HUES6 (cell line): ENCODE data around the gene TMEM106B.

ENCODE experiments used
- H3K27ac ChIP-seq: 2 replicates; pipeline ENCODE4 v1.7.0; 2013; ENCODE audit warnings: low read depth, mild to moderate bottlenecking, low read length, inconsistent platforms
- H3K27me3 ChIP-seq: 2 replicates; pipeline ENCODE4 v1.6.1; 2013; ENCODE audit warnings: low read length; ENCODE audit not compliant: control insufficient read depth, insufficient read depth
- H3K36me3 ChIP-seq: 2 replicates; pipeline ENCODE4 v1.6.1; 2013; ENCODE audit warnings: low read length; ENCODE audit not compliant: control insufficient read depth, insufficient read depth
- H3K4me1 ChIP-seq: 2 replicates; pipeline ENCODE4 v1.6.1; 2013; ENCODE audit warnings: low read length; ENCODE audit not compliant: control insufficient read depth, insufficient read depth
- H3K4me3 ChIP-seq: 2 replicates; pipeline ENCODE4 v1.5.1; 2013; ENCODE audit warnings: low read depth, low read length
- H3K9ac ChIP-seq: one replicate; pipeline ENCODE4 v1.6.1; 2013; ENCODE audit warnings: mild to moderate bottlenecking, low read length
- H3K9me3 ChIP-seq: 2 replicates; pipeline ENCODE4 v1.6.1; 2013; ENCODE audit warnings: low read depth, low read length; ENCODE audit not compliant: control insufficient read depth, insufficient read depth

Gene TMEM106B

GRCh38 chr7:12257582-12257981 is 46.5 kb downstream of the TMEM106B start:
- no peaks in the 10 kb centered on the region for H3K36me3 ChIP-seq
- no peak overlapping the region for H3K27ac ChIP-seq
- no peak overlapping the region for H3K9ac ChIP-seq
- no peaks in the 10 kb centered on the region for H3K9me3 ChIP-seq
- H3K4me3 ChIP-seq = no peak overlapping the region
- H3K27me3 ChIP-seq = no peaks in the 10 kb centered on the region
- H3K4me1 ChIP-seq = no peaks in the 10 kb centered on the region

DNA sequence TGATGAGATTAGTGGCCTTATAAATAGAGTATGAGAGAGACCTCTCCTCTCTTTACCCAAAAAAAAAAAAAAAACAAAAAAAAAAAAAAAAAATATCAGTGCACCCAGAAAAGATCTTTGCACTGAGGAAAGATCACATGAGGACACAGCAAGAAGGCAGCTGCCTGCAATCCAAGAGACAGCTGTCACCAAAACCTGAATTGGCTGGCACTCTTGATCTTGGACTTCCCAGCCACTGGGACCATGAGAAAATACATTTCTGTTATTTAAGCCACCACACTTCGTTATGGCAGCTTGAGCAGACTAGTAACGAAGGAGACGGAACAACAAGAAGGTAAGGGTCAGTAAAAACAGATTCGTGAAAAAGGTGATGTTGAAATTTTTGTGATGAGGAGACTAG is 47.0 kb downstream of the TMEM106B start:
- Histone ChIP-seq H3K4me1 (no peaks in the 10 kb centered on the region), H3K4me3 (no peak overlapping the region), H3K36me3 (no peaks in the 10 kb centered on the region), H3K27ac (no peak overlapping the region), H3K9ac (no peak overlapping the region), H3K27me3 (no peaks in the 10 kb centered on the region), H3K9me3 (no peaks in the 10 kb centered on the region)

DNA sequence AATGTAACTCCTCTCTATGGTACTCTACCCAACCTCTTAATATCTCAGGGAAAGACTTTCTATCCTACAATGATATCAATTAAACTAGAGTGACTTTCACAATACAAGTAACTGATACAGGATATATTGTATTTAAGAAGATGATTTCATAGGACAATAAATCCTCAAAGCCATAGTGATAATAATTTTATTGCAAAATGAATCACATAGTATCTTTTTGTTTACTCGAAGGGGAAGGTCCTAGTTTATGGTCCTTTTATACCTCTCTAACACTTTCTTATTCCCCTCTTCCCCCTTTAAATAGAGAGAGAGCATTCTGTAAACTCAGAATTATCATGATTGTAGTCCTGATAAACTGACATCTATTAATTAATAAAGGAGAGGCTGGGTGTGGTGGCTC is 56.4 kb downstream of the TMEM106B start:
- H3K9me3 ChIP-seq = no peaks in the 10 kb centered on the region
- H3K9ac ChIP-seq = no peak overlapping the region
- H3K27ac ChIP-seq = no peak overlapping the region
- H3K4me1 ChIP-seq = no peaks in the 10 kb centered on the region
- H3K4me3 ChIP-seq = no peak overlapping the region
- no peaks in the 10 kb centered on the region for H3K36me3 ChIP-seq
- H3K27me3 ChIP-seq = no peaks in the 10 kb centered on the region

DNA sequence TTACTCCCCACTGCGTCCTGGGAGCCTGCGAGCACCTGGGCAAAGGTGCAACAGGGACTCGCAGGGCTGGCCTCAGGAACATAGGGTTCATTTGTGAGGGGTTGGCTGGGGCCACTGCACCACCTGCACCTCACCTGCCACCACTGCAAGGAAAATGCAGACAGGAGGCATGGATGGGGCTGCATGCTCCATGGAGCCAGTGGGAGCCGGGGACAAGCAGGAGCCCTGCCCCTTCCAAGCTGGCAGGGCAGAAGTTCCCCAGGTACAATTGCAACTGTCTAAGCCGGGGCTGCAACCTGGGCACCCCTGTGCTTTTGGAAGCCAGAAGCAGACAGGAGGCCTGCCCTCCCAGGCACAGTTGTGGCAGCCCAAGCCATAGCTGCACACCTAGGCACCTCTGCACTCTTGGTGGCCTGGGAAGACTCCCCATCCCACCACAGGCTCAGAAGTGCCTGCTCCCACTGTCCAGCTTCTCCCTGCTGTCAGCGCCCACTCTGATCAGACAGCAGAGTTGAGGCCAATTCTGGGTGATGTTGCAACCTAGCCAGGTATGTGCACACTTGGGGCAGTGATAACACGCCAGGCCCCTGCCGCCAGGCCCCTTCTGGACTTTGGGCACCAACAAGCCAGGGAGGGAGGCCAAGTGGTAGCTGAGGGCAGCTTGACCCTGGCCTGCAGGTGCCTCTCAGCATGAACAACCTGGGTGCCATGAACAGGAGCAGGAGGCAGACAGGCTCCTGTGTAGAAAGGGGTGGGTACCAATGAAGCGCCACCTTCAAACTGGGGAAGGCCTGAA is 58.2 kb downstream of the TMEM106B start:
- no peak overlapping the region for H3K9ac ChIP-seq
- no peaks in the 10 kb centered on the region for H3K4me1 ChIP-seq
- H3K36me3 ChIP-seq = no peaks in the 10 kb centered on the region
- H3K9me3 ChIP-seq = no peaks in the 10 kb centered on the region
- H3K27ac ChIP-seq = no peak overlapping the region
- no peaks in the 10 kb centered on the region for H3K27me3 ChIP-seq
- no peak overlapping the region for H3K4me3 ChIP-seq

DNA sequence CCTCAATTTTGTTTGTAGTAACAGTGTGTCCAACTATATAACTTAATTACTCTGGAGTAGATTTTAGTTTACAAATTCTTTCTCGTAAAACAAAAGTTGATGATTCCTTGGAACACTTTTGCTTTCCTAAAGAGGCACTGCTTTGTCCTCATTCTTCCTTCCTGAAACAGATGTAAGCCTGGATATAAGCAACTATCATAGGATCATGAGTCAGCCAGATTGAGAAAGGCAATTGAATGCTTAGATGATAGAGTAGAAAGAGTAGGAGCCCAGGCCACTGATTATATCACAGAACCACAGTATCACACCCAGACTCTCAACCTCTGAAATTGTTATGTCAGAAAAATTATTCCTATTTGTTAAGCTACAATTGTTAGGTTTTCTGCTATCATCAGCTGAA is 69.9 kb downstream of the TMEM106B start:
- H3K9me3 ChIP-seq = no peaks in the 10 kb centered on the region
- H3K27ac ChIP-seq = no peak overlapping the region
- no peaks in the 10 kb centered on the region for H3K27me3 ChIP-seq
- H3K9ac ChIP-seq = no peak overlapping the region
- no peaks in the 10 kb centered on the region for H3K4me1 ChIP-seq
- no peak overlapping the region for H3K4me3 ChIP-seq
- no peaks in the 10 kb centered on the region for H3K36me3 ChIP-seq

DNA sequence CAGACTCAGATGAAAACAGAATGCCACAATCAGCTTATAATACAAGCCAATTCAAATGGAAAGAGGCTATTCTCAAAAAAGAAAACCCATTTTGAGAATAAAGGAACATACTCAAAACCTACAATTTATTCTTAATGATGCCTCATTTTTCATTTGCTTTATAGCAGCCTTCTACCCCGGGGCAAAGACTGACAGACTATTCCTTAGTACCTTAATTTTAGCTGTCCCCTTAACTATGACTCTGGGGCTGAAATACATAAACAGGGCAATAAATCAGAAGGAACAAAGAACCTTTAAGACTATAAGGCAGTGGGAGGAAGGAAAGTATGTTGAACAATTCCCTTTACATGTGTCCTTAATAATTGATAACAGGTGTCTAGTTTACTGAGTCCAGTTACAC is 76.8 kb downstream of the TMEM106B start:
- H3K27ac ChIP-seq = no peak overlapping the region

DNA sequence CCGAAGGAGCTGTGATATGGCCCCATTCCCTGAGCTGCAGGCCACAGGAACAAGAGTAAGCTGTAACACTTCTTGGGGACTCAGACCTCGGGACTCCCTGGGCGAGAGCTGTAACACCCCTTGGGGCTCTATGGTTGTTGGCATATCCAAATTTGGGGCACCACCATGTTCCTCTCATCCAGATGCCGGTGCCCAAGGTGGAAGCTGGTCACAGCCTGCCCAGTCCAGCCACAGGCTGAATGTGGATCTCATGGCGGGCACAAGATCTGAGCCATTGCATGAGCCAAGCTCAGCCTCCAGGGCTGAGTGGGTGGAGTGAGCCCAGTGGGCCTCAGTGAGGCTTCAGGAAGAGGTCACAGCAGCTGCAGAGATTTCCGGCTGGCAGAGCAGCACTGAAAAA is 78.9 kb downstream of the TMEM106B start:
- Histone ChIP-seq H3K4me3 (no peak overlapping the region), H3K9me3 (peaks cover 20% of the 10 kb centered on the region), H3K9ac (no peak overlapping the region), H3K36me3 (no peaks in the 10 kb centered on the region), H3K27me3 (no peaks in the 10 kb centered on the region), H3K27ac (no peak overlapping the region), H3K4me1 (no peaks in the 10 kb centered on the region)

More for the DNA sequence above, 76.8 kb downstream of the TMEM106B start:
- peaks cover 20% of the 10 kb centered on the region for H3K9me3 ChIP-seq
- no peaks in the 10 kb centered on the region for H3K36me3 ChIP-seq
- no peaks in the 10 kb centered on the region for H3K4me1 ChIP-seq
- no peak overlapping the region for H3K9ac ChIP-seq
- H3K27me3 ChIP-seq = no peaks in the 10 kb centered on the region
- no peak overlapping the region for H3K4me3 ChIP-seq

DNA sequence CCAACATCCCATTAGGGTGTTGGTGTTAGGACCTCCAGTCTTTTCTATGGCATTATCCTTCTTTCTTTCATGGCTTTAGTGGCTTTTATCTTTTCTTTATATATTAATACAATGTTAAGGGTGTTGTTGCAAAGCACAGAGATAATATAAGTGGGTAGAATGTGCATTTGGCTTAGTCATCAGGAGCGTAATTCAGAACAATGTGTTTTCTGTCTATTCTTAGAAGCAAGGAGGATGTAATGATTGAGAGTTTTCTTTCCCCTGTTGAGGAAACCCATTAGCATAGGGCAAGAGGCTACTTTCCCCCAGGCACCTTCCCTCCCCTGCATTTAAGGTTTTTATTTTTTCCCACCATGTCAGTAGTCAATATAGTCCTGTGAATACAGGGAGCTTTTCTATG is 79.7 kb downstream of the TMEM106B start:
- no peak overlapping the region for H3K9ac ChIP-seq
- H3K27ac ChIP-seq = no peak overlapping the region
- no peaks in the 10 kb centered on the region for H3K36me3 ChIP-seq
- H3K4me3 ChIP-seq = no peak overlapping the region
- no peaks in the 10 kb centered on the region for H3K27me3 ChIP-seq
- peaks cover 20% of the 10 kb centered on the region for H3K9me3 ChIP-seq
- no peaks in the 10 kb centered on the region for H3K4me1 ChIP-seq

GRCh38 chr7:12291870-12292269 is 80.8 kb downstream of the TMEM106B start:
- Histone ChIP-seq H3K9ac (no peak overlapping the region), H3K36me3 (no peaks in the 10 kb centered on the region), H3K27ac (no peak overlapping the region), H3K27me3 (no peaks in the 10 kb centered on the region), H3K4me3 (no peak overlapping the region), H3K4me1 (no peaks in the 10 kb centered on the region), H3K9me3 (peaks cover 20% of the 10 kb centered on the region)
